Ammon's horn (tissue), 1 donor: ENCODE results near the gene F8.

ENCODE experiments used
- DNase-seq: peaks from one replicate; pipeline ENCODE4 v3.0.0-alpha.2; 2016; ENCODE audit warnings: low spot score

F8 gene

DNA sequence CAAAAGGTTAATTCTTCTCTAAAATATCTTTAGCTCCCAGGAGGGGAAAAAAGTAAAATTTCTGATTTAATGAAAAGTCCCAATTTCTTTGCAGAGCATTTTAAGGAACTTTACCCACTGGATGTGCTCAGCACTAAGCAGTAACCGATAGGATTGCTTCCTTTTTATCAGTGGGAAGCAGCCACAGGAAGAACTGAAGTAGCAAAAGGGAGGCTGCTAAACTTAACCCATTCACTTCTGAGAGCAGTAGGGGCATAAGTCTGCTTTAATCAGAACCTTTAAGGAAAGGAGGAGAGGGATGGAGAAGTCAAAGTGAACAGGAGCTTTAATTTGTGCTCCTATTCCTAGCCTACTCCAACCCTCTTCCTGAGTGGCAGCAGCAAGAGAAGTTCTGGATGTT, at the start of gene F8:
TSS of gene F8 (minus strand) at position 139 of the 400 bp plus-strand sequence. CDS start 171 bp downstream, outside the sequence.
- no peak for DNase-seq

DNA sequence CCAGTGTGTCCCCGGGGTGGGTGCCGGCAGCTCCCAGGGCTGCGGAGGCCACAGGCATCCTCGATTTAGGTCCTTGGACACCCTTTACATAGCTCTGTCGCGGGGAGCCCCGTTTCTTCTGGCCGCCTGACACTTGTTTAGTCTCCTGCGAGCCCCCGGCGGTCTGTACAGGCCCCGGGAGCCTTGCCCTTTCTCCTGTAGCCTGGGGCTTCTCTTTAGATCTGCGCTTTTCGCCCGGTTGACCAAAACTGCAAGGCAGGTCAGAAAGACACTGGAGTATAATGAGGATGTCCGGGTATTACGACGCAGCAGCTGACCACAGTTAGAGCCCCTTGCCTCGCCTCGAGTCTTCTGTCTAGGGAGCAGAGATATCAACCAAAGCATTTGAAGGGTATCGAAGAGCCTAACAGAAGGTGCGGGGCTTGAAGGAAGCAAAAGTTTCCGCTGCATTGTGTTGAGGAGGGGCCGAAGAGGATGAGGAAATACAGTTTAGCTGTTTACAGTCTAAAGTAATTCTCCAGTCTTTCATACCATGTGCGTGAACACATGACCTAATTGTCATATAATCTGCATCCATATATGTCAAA, 49.3 kb upstream of the F8 start:
- no peak for DNase-seq

- DNase-seq = peak; percentile 84
These were observed 48.6 kb upstream of the F8 start, which contains the start of the genes BRCC3, CMC4 and MTCP1 for GRCh38 chrX:155070975-155071693. Gene BRCC3, plus strand, starts transcription at chrX:155071508. Its CDS starts 20 bp downstream, at chrX:155071528. Gene CMC4, minus strand, starts transcription at chrX:155071136. Its CDS starts 7,113 bp downstream, at chrX:155064023. Gene MTCP1, minus strand, starts transcription at chrX:155071136. Its CDS starts 5,126 bp downstream, at chrX:155066010.

- DNase-seq = no peak
These were observed 48.1 kb upstream of the F8 start for GRCh38 chrX:155070663-155070974.

- no peak for DNase-seq
These were observed 47.5 kb upstream of the F8 start for GRCh38 chrX:155070038-155070437.

DNA sequence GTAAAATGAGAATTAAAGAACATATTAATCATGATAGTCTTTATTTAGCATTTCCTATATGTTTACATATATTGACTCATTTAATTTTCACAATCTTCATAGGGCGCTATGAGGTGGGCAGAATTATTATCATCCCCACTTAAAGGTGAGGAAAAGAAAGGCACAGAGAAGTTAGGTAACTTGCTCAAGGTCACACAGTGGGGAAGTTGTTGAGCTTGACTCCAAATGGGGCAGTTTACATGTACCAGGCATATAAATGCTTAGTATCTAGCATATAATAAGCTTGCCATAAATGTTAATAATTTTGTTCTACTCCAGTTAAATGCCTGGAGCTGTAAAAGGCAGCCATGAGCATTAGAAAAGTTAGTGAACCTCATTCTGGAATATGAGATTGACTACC, 46.9 kb upstream of the F8 start:
- no peak for DNase-seq

DNA sequence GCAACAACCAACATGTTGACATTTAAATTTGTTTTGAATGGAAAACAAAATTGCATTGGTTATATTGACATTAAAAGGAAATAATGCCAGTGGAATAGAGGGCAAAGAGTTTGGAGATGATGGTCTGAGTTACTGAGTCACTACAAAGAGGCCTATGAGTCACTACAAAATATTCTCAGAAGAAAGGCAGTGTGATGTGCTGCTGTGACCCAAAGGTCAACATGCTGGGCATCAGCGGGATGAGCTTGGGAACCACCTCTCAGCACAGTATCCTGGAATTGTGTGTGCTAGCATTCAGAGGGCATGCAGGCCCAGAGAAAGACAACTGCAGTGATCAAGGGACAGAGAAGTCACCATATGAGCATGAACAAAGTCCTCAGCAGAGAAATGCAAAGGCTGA, 45.6 kb upstream of the F8 start:
- DNase-seq = no peak

DNA sequence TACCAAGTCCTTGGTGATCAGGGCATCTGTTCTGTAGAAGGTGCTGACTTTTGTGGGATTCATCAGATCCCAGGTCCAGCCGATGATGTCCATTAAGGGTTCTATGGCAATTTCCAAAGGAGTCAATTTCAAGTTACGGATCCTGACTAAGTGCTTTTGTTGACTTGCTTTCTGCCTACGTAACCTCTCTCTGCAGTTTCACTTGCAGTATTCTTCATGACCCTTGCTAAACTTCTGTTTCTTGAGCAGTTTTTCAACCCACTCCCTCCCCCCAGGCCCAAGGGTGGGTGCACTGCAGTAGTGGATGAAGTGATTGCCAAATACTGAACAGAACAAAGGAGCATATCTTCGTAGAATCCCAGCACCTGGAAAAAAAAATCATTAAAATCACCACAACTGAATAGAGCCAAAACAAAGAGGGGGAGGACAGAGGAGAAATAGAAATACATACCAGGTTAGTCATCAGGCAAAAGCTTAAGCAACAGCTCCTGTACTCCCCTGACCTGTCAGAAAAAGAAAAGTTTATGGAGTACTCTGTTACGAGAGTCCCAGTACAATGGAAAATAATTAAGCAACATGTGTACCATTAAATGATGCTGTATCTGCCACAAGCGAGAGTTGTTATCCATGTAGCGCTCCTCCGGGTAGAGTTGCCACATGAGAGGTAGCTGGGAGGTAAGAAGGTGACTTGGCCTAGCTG, 42.7 kb upstream of the F8 start:
- DNase-seq = no peak

DNA sequence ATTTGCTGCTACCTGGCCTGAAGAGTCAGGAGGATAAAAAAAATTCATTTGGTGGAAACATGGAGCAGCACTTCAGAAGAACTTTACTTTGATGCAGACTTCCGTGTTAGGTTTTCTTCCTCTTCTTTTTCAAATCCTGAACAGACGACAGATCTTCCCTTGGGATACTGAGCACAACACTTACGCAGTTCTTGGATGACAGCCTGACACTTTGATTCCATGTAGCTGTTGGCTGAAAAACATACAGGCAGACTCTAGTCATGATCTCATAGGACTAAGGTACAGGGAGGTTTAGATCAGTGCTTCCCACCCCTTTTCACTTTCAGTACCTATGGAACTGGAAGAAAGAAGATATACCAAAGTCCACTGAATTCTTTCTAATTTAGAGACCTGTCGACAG, 39.2 kb upstream of the F8 start:
- no peak for DNase-seq

- peak; percentile 65 for DNase-seq
These were observed 34.6 kb upstream of the F8 start for GRCh38 chrX:155056877-155057792.

- no peak for DNase-seq
These were observed 33.9 kb upstream of the F8 start for GRCh38 chrX:155056471-155056870.

GRCh38 chrX:155055494-155055893, 33.0 kb upstream of the F8 start:
- DNase-seq = no peak

DNA sequence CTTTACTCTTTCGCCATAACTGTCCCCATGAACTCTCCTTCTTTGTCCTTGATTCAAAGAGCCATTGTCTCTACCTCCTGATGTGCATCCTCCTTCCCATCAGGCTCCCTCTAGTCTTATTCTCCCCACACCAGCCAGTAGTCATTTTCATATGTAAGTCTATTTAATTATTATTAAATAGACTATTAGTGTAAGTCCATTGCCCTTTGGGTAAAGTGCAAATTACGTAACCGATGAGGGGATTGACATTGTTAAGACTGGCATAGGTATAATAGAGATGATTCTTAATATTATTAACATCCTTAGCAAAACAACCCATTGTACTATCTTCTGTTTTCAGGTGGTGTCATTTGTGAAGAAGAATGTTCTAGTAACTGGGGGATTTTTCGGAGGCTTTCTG, 31.7 kb upstream of the F8 start:
- no peak for DNase-seq

DNA sequence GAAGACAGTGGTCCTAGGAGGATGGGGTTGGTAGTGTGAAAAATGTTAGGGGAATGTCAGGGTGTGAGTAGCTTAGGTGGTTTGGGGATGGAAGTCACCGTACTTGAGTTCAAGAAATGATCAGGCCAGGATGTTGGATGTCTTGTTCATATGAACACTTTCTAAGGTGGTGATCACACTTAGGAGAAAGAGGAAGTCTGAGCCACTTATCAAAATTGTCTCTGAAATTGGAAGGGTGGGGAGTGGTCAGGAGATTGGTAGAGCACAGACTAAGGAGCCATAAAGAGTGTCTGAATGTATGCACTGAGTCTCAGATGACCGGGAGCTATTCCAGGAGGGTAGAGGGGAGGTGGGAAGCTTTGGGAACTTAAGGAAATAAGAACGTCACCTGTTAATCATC, 31.1 kb upstream of the F8 start:
- DNase-seq = no peak

DNA sequence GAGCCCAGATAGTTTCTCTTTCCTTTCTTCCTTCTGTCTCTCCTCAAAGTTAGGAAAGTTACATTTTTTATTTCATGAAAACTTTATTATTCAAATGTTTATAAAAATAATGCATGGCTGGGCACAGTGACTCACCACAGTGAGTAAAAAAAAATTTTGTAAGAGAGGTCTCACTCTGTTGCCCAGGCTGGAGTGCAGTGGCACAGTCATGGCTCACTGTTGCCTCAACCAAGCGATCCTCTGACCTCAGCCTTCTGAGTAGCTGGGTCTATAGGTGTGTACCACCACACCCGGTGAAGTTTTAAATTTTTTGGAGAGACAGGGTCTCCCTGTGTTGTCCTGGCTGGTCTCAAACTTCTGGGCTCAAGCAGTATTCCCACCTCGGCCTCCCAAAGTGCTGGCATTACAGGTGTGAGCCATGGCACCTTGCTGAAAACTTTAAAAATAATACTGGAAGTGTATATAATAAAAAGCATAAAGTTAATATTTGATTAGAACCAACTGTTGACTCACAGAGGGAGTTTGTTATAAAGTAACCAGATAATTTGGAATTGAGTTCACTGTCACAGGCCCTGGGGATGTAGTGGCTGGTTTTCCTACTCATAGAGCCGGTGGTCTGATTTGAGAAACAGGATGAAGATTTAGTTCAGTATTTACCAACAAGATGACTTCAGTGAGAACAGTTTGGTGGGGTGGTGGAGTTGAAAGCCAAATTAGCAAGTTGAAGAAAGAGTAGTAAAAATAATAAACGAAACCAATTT, 30.4 kb upstream of the F8 start:
- no peak for DNase-seq

DNA sequence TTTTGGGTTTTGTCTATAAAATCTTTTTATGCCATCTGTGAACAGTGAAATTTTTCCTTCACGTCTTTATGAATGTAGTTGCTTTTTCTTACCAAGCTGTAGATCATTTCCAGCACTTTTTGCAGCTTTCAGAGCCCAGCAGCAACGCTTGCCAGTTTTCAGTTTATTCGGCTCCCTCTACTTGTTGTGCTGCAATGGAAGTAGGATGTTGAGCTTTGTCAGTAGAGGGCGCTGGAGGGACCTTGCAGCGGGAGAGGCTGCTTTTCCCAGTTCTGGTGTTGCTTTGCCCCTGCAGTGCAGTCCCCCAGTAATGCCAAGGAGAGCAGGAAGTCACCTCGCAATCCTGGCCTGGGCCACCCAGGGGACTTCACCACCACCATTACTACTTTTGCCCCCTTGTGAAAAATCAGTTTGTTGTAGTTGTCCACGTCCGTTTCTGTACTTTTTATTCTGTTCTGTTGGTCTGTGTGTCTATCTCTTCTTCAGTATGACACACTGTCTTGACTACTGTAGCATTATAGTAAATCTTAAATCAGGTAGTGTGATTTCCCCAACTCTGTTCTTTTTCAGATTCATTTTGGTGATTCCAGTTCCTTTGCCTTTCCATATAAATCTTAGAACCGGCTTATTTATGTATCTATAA, 26.6 kb upstream of the F8 start:
- peak; percentile 75 for DNase-seq

- no peak for DNase-seq
These were observed 24.4 kb upstream of the F8 start for GRCh38 chrX:155046811-155047528.

DNA sequence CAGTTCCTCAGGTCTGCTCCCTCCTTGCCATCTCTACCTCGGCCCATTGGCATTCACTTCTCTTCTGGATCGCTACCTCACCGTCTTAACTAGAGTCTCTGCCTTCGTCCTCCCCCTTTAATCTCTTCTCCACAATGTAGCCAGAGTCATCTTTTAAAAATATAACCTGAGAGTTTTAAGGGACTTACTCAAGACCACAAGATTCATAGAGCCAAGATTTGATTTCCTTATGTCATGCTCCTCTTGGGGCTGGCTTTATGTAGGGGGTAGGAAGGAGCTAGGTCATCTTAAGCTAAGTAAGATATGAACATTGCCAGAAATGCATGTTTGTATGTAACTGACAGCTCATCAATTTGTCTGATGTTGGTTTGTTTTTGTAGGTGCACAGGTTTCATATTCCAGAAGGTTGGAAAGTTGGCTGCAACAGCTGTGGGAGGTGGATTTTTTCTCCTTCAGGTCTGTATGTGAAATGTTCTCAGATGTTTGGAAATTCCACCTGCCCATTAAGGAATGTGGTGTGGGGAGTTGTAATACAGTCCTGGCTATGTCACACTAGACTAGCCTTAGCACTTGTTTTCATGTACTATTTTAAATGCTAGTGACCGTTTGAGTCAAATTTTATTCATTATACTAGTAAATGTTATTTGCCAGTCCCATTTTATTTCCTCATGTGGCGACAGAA, 23.7 kb upstream of the F8 start:
- DNase-seq = no peak

- DNase-seq = no peak
These were observed 13.2 kb upstream of the F8 start for GRCh38 chrX:155035688-155036087.

- no peak for DNase-seq
These were observed 9.1 kb upstream of the F8 start for GRCh38 chrX:155031657-155032056.
